B cell (primary cell): ENCODE measurements around the gene CRYM. TPM values are rescaled to one million over a fixed set of nuclear protein-coding genes. Genes with fewer than 3 reads are reported as not detected.

ENCODE experiments used
- ATAC-seq: fragments of 200-7000 bp; cut with Tn5 transposase; one replicate; pipeline ENCODE4 v1.10.0; 2021; ENCODE audit warnings: low read depth, mild to moderate bottlenecking, moderate number of reproducible peaks, moderate library complexity
- CTCF ChIA-PET: fragments of 350-600 bp; sonication (Branson Sonifier 250); formaldehyde crosslinking; loops from one replicate; lab custom pipeline; 2021; ENCODE audit warnings: antibody characterized with exemption, inconsistent platforms; lab: Charles Lee
- POLR2A ChIA-PET: fragments of 350-600 bp; sonication (Branson Sonifier 250); formaldehyde crosslinking; loops from one replicate; lab custom pipeline; 2021; ENCODE audit warnings: antibody characterized with exemption; lab: Charles Lee
- DNase-seq: peaks from one replicate; pipeline ENCODE4 v3.0.0; 2013
- H2AFZ ChIP-seq: 2 replicates; pipeline ENCODE4 v1.6.1; 2012; ENCODE audit warnings: mild to moderate bottlenecking, low read depth, low read length; ENCODE audit not compliant: insufficient read depth, poor library complexity, severe bottlenecking
- H3K27ac ChIP-seq, 2 donors: 1 replicate in 1 of 2; 2 replicates in 1 of 2; pipeline ENCODE4 v1.5.1; 2012 to 2013; ENCODE audit warnings: low read length in 2 of 2, mild to moderate bottlenecking in 2 of 2, moderate library complexity in 1 of 2
- H3K27me3 ChIP-seq, 4 experiments: fragments of 200-600 bp in 1 of 4; sonication (generic) in 1 of 4; replicated peaks in 1 of 4; 1 replicate in 2 of 4; 2 replicates in 2 of 4; pipeline versions ENCODE4 v1.6.1 to v1.7.0; 2013 to 2016; ENCODE audit warnings: low read length in 3 of 4, mild to moderate bottlenecking in 2 of 4, mixed read lengths in 1 of 4, moderate library complexity in 1 of 4; ENCODE audit not compliant: insufficient read depth in 4 of 4, control insufficient read depth in 3 of 4; ENCODE audit errors: control extremely low read depth in 1 of 4
- H3K36me3 ChIP-seq, 2 experiments: replicated peaks in 1 of 2; 1 replicate in 1 of 2; 2 replicates in 1 of 2; pipeline versions ENCODE4 v1.6.1 to v1.7.1; 2013; ENCODE audit warnings: low read length in 1 of 2; ENCODE audit not compliant: insufficient read depth in 2 of 2, control insufficient read depth in 1 of 2; ENCODE audit errors: control extremely low read depth in 1 of 2, extremely low read depth in 1 of 2
- H3K4me1 ChIP-seq, 2 donors: fragments of 200-600 bp in 1 of 2; sonication (generic) in 1 of 2; 1 replicate in 1 of 2; 2 replicates in 1 of 2; pipeline versions ENCODE4 v1.5.1 to v1.6.1; 2013 to 2017; ENCODE audit warnings: low read length in 2 of 2; ENCODE audit not compliant: control insufficient read depth in 2 of 2, insufficient read depth in 2 of 2
- H3K4me2 ChIP-seq: replicated peaks from 2 replicates; pipeline ENCODE3; 2012; ENCODE audit warnings: mild to moderate bottlenecking, low read depth, low read length; ENCODE audit not compliant: poor library complexity, severe bottlenecking
- H3K4me3 ChIP-seq, 5 experiments: fragments of 200-600 bp in 1 of 5; sonication (generic) in 1 of 5; 1 replicate in 3 of 5; 2 replicates in 2 of 5; pipeline versions ENCODE4 v1.5.1 to v1.7.0; 2011 to 2016; ENCODE audit warnings: low read length in 4 of 5, mild to moderate bottlenecking in 4 of 5, low read depth in 2 of 5, control low read depth in 1 of 5, moderate library complexity in 1 of 5; ENCODE audit not compliant: insufficient read depth in 1 of 5; ENCODE audit errors: control extremely low read depth in 1 of 5, extremely low read depth in 1 of 5
- H3K79me2 ChIP-seq: fragments of 200-600 bp; sonication (generic); one replicate; pipeline ENCODE4 v1.6.0; 2016; ENCODE audit warnings: low read length; ENCODE audit not compliant: control insufficient read depth, insufficient read depth
- H3K9ac ChIP-seq: fragments of 200-600 bp; sonication (generic); 2 replicates; pipeline ENCODE4 v1.6.1; 2017; ENCODE audit warnings: mild to moderate bottlenecking, low read length, moderate library complexity
- H3K9me3 ChIP-seq, 3 donors: one replicate each; pipeline versions ENCODE4 v1.6.1 to v1.7.1; 2013; ENCODE audit warnings: low read length in 2 of 3; ENCODE audit not compliant: control insufficient read depth in 2 of 3, insufficient read depth in 1 of 3; ENCODE audit errors: control extremely low read depth in 1 of 3
- H4K20me1 ChIP-seq: 2 replicates; pipeline ENCODE4 v1.6.0; 2012; ENCODE audit warnings: mild to moderate bottlenecking, low read length; ENCODE audit not compliant: insufficient read depth, control insufficient read depth, poor library complexity, severe bottlenecking
- H3K27ac Mint-ChIP-seq: one replicate; pipeline ENCODE4 v1.8.0; 2021; ENCODE audit warnings: mixed read lengths
- H3K27me3 Mint-ChIP-seq: one replicate; pipeline ENCODE4 v1.8.0; 2021; ENCODE audit warnings: mixed read lengths
- H3K4me1 Mint-ChIP-seq: one replicate; pipeline ENCODE4 v1.8.0; 2021; ENCODE audit warnings: mixed read lengths
- H3K4me3 Mint-ChIP-seq: one replicate; pipeline ENCODE4 v1.8.0; 2021; ENCODE audit warnings: mixed read lengths
- H3K9me3 Mint-ChIP-seq: one replicate; pipeline ENCODE4 v1.8.0; 2022; ENCODE audit warnings: mixed read lengths; ENCODE audit not compliant: insufficient read depth
- CTCF ChIP-seq: fragments of 200-600 bp; IDR thresholded peaks from one replicate; pipeline ENCODE4 v1.8.0; 2022; ENCODE audit warnings: antibody characterized with exemption, mild to moderate bottlenecking
- EZH2 ChIP-seq: IDR thresholded peaks from 2 replicates; pipeline ENCODE4 v1.6.1; 2012; ENCODE audit warnings: borderline replicate concordance, low read depth, mild to moderate bottlenecking, moderate library complexity, low read length; ENCODE audit not compliant: insufficient read depth, poor library complexity, severe bottlenecking
- WGBS: methylation state at CpG from one replicate; pipeline ENCODE4 v1.1.5; 2013; ENCODE audit warnings: missing lambda C conversion rate; ENCODE audit not compliant: insufficient coverage; 5-methylcytosine and 5-hydroxymethylcytosine counted together
- intact Hi-C: fragments of 100-400 bp; cut with micrococcal nuclease; formaldehyde crosslinking; loops from one replicate; pipeline ENCODE4 v1.10.0; 2022
- polyA plus RNA-seq: library from polyadenylated mRNA; depleted of rRNA; stranded (reverse); fragments of >200 nt; gene quantifications from 2 replicates; pipeline ENCODE4 v1.2.3, GENCODE V29; 2012
- total RNA-seq, 2 donors: library from RNA; stranded (reverse); fragments of 120-200 nt in 1 of 2; gene quantifications; 1 replicate in 1 of 2; 2 replicates in 1 of 2; pipeline versions ENCODE4 v1.2.3 to v1.2.4, GENCODE V29; 2013 to 2022

The CRYM gene
- total and polyA plus RNA-seq, 2 donors (not counting 1 experiment from before 2014, with no cell fraction given): 3.3 to 8.2 TPM

- no peaks in the 10 kb centered on the region for H3K9me3 Mint-ChIP-seq
- H3K4me1 Mint-ChIP-seq: peaks cover 37% of the 10 kb centered on the region
- Histone ChIP-seq H3K36me3 (no peaks in the 10 kb centered on the region), H3K27ac (no peak overlapping the region), H3K9ac (no peak overlapping the region), H3K4me2 (no peak overlapping the region), H3K4me3 (no peak overlapping the region), H3K9me3 (peaks cover 0 to 2% (median 0%) of the 10 kb centered on the region in 3 donors), H3K4me1 (peaks cover 30 to 32% of the 10 kb centered on the region in 2 donors), H2AFZ (no peak overlapping the region), H4K20me1 (no peaks in the 10 kb centered on the region), H3K79me2 (peaks cover 5% of the 10 kb centered on the region), H3K27me3 (peaks cover 0 to 6% (median 0%) of the 10 kb centered on the region in 4 experiments)
- DNase-seq (no peak), ATAC-seq (no peak)
- peaks cover 2% of the 10 kb centered on the region for H3K27me3 Mint-ChIP-seq
- no peak overlapping the region for H3K4me3 Mint-ChIP-seq
- CTCF ChIA-PET: no interaction called here
- TF ChIP-seq EZH2: no peak
- TF ChIP-seq CTCF: no peak
- H3K27ac Mint-ChIP-seq: no peak overlapping the region
- intact Hi-C loops: no loop called here
- POLR2A ChIA-PET: no interaction called here
- WGBS: 87% methylated on average over 4 of the region's 4 CpGs
Measured at GRCh38 chr16:21267298-21267697, 10.8 kb downstream of the CRYM start.

- Histone ChIP-seq H3K4me3 (no peak overlapping the region), H3K36me3 (no peaks in the 10 kb centered on the region), H3K27ac (no peak overlapping the region), H4K20me1 (no peaks in the 10 kb centered on the region), H3K9me3 (peaks cover 0 to 2% (median 0%) of the 10 kb centered on the region in 3 donors), H3K4me1 (peaks cover 30 to 32% of the 10 kb centered on the region in 2 donors), H3K4me2 (no peak overlapping the region), H3K9ac (no peak overlapping the region), H3K79me2 (peaks cover 5% of the 10 kb centered on the region), H2AFZ (no peak overlapping the region), H3K27me3 (peaks cover 0 to 6% (median 3%) of the 10 kb centered on the region in 4 experiments)
- peaks cover 40% of the 10 kb centered on the region for H3K4me1 Mint-ChIP-seq
- ATAC-seq (no peak), DNase-seq (peak; percentile 28)
- TF ChIP-seq CTCF: no peak
- TF ChIP-seq EZH2: no peak
- no peak overlapping the region for H3K27ac Mint-ChIP-seq
- CTCF ChIA-PET: interaction anchor here (1.3 to 4.0 kb wide), 2 partner anchors 11 to 75 kb away, joined by 3 to 28 read pairs; partner anchors contain the start of gene CRYM
- POLR2A ChIA-PET: no interaction called here
- H3K4me3 Mint-ChIP-seq: peak overlapping the region; percentile 2
- WGBS: 86% methylated on average over 7 of the region's 9 CpGs
- intact Hi-C loops: no loop called here
- no peaks in the 10 kb centered on the region for H3K27me3 Mint-ChIP-seq
- H3K9me3 Mint-ChIP-seq: no peaks in the 10 kb centered on the region
Measured at GRCh38 chr16:21265104-21265837, 12.8 kb downstream of the CRYM start.
